ENCODE measurements around the gene ILKAP. TPM values are rescaled to one million over a fixed set of nuclear protein-coding genes. Genes with fewer than 3 reads are reported as not detected.

Gene ILKAP
- total RNA-seq, 2 donors from 2014 or later: 32.2 to 34.9 TPM

- intact Hi-C loops (cut with DNase I): no loop called here
Measured at GRCh38 chr2:238143239-238143951, 60.1 kb downstream of the ILKAP start.

DNA sequence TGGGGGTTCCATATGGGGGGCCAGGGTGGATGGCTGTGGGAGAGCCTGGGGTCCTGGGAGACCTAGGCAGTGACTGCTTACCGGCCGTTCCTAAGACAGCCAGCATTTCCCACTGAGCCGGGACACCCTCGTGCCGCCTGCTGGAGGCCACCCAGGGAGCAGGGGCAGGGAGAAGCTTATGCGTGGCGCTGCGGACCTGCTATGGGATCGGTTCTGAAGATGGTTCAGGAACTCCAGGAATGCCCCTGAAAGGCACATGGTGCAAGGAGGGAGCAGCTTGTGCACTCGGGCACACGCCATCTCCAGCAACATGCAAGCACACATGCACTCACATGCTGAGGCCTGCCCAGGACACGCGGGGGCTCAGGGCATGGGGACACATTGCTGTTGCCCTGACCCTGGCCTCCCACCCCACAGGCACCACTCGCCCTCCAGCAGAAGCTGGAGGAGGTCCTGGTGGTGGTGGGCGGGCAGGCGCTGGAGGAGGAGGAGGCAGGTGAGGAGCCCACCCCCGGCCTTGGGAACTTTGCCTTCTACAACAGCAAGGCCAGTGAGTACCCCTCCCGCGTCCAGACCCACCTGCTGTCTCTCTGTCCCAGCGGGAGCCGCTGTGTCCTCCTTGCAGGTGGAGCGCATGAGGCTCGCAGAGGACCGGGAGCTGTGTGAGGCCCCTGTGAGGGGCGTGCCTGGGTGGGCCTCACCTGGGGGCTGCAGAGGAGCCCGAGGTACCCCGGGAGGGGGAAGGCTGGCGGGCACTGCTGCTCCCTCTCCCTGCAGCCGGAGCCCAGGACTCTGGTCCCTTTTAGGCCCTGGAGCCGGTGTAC lies 60.9 kb downstream of the ILKAP start:
- DNase-seq (ENCODE audit: low spot score): no peak
- intact Hi-C loops (cut with DNase I): no loop called here

More at GRCh38 chr2:238143239-238143951, 60.1 kb downstream of the ILKAP start:
- no peak for DNase-seq (ENCODE audit: low spot score)

GRCh38 chr2:238141541-238142318 lies 61.8 kb downstream of the ILKAP start:
- DNase-seq (ENCODE audit: low spot score): no peak
- intact Hi-C loops (cut with DNase I): no loop called here

DNA sequence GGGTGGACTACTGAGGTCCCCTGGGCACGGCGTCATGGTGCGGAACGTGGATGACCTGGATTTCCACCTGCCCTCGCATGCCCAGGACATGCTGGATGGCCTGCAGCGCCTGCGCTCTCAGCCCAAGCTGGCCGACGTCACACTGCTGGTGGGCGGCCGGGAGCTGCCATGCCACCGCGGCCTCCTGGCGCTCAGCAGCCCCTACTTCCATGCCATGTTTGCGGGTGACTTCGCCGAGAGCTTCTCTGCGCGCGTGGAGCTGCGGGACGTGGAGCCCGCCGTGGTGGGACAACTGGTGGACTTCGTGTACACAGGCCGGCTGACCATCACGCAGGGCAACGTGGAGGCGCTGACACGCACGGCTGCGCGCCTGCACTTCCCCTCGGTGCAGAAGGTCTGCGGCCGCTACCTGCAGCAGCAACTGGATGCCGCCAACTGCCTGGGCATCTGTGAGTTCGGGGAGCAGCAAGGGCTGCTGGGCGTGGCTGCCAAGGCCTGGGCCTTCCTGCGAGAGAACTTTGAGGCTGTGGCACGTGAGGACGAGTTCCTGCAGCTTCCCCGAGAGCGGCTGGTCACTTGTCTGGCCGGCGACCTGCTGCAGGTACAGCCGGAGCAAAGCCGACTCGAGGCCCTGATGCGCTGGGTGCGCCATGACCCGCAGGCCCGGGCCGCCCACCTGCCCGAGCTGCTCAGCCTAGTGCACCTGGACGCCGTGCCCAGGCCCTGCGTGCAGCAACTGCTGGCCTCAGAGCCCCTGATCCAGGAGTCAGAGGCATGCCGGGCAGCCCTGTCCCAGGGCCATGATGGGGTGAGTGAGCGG lies 62.6 kb downstream of the ILKAP start:
- intact Hi-C loops (cut with DNase I): no loop called here
- DNase-seq (ENCODE audit: low spot score): no peak

DNA sequence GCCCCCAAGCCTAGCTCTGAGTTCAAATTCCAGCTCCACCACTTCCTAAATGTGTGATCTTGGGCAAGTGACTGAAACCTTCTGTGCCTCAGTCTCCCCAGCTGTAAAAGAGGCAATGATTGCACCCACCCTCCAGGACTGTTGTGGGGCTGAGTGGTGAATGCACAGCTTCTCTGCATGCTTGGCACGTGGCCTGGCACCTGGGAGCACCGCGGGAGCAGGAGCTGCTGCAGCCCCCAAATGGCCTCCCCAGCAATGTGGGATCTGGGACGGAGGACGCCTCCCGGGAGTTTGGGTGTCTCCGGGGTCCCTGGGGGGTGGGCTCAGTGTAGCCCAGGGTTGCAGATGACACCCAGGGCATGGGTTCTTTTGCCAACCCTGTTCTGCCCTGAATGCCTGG lies 63.5 kb downstream of the ILKAP start:
- no peak for DNase-seq (ENCODE audit: low spot score)
- intact Hi-C loops (cut with DNase I): no loop called here

GRCh38 chr2:238139196-238140039 lies 64.1 kb downstream of the ILKAP start:
- intact Hi-C loops (cut with DNase I): no loop called here
- no peak for DNase-seq (ENCODE audit: low spot score)

DNA sequence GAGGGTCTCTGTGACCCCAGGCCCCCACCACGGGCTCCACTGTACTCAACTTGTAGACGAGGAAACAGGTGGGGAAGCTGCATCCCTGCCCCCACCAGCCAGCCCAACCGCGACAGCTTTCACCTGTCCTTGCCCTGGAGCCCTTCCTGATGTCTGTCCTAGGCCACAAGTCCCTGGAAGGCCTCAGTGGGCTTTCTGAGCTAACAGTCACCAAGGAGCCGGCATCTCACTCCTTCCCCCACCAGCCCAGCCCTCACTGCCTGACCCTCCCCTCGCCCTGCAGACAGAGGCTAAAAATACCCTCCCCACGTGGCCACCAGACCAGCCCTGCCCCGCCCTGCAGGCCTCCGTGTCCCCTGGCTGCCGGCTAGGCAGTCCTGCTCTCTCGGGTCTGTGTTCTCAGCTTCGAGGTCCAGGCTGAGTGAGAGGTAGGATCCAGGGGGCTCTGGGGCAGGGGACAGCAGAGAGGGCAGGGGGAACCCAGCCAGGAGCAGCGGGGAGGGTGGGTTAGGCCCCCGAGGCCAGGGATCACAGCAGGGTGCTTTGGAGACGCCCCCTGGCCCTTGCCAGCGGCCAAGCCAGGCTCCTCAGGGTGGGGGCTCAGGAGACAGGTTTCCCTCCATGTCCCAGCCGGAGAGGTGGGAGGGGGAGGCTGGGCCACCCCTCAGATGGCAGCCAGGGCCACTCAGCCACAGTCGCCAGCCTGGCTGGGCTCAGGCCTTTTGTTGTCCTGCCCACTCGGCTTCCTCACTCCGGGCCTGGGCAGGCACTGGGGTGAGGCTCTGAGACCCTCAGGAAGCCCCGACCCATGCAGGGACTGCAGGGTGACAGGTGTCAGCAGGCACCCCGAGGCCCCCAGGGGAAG lies 64.9 kb downstream of the ILKAP start, which contains the start of gene KLHL30:
Gene KLHL30, plus strand, starts transcription at position 338 of the 865 bp plus-strand sequence. CDS start 2,087 bp downstream, outside the sequence.
- intact Hi-C loops (cut with DNase I): no loop called here
- no peak for DNase-seq (ENCODE audit: low spot score)

DNA sequence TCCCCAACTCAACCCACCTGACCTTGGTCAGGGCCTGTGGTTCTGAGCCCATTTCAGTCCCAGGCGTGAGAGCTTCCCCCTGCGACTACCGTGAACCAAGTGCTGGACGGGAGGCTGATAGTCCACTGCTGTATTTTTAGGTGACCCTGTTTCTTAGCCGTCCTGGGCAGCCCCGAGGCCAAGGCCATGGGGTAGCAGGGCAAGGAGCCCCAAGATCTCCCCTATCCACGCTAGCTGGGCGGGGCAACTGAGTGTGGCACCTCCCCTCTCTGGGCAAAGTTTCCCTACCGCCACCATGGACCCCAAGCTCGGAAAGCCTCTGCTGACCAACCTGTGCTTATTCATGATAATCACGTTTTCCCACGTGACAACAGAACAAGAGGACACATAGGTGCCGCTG lies 65.6 kb downstream of the ILKAP start:
- no peak for DNase-seq (ENCODE audit: low spot score)
- intact Hi-C loops (cut with DNase I): no loop called here

GRCh38 chr2:238136820-238137537 lies 66.5 kb downstream of the ILKAP start:
- peak; percentile 93 for DNase-seq (ENCODE audit: low spot score)

DNA sequence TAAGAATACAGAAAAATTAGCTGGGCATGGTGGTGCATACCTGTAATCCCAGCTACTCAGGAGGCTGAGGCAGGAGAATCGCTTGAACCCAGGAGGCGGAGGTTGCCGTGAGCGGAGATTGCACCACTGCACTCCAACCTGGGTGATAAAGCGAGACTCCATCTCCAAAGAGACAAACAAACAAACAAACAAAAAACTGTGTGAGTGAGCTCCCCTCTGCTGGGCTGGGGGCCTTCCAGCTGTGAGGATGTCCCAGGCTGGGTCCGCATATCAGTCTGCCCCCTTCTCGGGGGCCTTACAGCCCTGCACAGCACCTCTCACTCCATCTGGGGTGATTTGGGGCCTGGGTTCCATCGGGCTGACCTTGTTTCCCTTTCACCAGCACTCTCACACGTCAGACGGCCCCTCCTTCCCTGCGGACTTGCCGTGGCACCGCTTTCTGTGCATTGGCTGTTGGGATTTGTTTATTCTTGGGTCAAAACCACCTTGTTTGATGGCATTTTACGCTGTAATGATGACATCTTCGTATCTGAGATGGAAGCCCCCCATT lies 67.8 kb downstream of the ILKAP start:
- intact Hi-C loops (cut with DNase I): no loop called here

More at GRCh38 chr2:238136820-238137537, 66.5 kb downstream of the ILKAP start:
- intact Hi-C loops (cut with DNase I): no loop called here

GRCh38 chr2:238134393-238134785 lies 69.1 kb downstream of the ILKAP start:
- intact Hi-C loops (cut with DNase I): no loop called here
- peak; percentile 69 for DNase-seq (ENCODE audit: low spot score)

More for the DNA sequence above, 67.8 kb downstream of the ILKAP start:
- DNase-seq (ENCODE audit: low spot score): peak; percentile 64

DNA sequence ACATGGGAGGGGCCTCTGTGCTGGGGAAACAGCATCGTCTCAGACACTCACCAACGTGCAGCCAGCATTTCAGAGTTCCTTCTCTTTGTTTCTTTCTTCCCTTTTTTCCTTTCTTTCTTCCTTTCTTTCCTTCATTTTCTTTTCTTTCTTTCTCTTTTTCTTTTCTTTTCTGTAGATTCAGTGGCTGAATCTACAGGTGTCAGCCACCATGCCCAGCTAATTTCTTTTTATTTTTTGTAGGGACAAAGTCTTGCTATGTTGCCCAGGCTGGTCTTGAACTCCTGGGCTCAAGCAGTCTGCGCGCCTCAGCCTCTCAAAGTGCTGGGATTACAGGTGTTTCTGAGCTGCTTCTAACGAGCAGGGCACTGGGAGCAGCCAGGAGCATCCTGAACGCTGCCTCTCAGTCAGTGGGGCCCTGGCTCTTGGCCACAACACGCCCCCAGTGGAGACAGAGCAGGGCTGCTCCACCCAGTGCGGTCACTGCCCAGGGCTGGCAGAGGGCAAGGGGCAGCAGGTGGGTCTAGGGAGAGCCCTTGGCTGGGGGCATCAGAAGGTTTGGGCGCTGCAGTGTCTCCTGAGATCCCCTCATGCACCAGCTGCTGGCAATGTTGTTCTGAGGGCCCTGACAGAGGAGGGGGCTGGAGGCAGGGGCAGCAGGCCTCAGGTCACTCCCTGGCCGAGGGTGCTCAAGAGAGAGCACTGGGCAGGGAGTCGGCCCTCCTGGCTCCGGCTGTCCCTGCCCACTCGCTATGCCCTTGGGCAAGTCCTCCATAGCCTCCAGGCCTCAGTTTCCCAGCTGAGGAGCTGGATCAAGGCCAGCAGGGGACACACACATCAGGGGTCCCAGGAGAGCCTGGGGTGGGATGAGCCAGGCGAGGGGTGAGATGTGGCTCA lies 69.7 kb downstream of the ILKAP start:
- peak; percentile 62 for DNase-seq (ENCODE audit: low spot score)
- intact Hi-C loops (cut with DNase I): no loop called here

GRCh38 chr2:238132463-238133450 lies 70.7 kb downstream of the ILKAP start:
- intact Hi-C loops (cut with DNase I): no loop called here
- peak; percentile 66 for DNase-seq (ENCODE audit: low spot score)

All from posterior vena cava (tissue), 2 donors.